Neuron (in vitro differentiated cells): Measurements from ENCODE around the gene SH3BP5L.
A peak's percentile ranks its signal among the peaks of the same experiment; 100 is the strongest.

Experiments
- H2AFZ ChIP-seq: one replicate; pipeline ENCODE4 v1.6.1; 2013; ENCODE audit warnings: low read depth, mild to moderate bottlenecking, inconsistent platforms, low read length, moderate library complexity
- H3K27me3 ChIP-seq: one replicate; pipeline ENCODE4 v1.6.1; 2013; ENCODE audit warnings: low read length; ENCODE audit not compliant: insufficient read depth
- H3K36me3 ChIP-seq: one replicate; pipeline ENCODE4 v1.6.1; 2013; ENCODE audit warnings: low read length; ENCODE audit not compliant: insufficient read depth
- H3K4me1 ChIP-seq: one replicate; pipeline ENCODE4 v1.6.1; 2013; ENCODE audit warnings: low read length; ENCODE audit not compliant: insufficient read depth
- H3K4me3 ChIP-seq: 2 replicates; pipeline ENCODE4 v1.5.1; 2013; ENCODE audit warnings: mild to moderate bottlenecking, low read length, moderate library complexity
- H3K9me3 ChIP-seq: one replicate; pipeline ENCODE4 v1.6.1; 2013; ENCODE audit warnings: low read length

SH3BP5L gene

DNA sequence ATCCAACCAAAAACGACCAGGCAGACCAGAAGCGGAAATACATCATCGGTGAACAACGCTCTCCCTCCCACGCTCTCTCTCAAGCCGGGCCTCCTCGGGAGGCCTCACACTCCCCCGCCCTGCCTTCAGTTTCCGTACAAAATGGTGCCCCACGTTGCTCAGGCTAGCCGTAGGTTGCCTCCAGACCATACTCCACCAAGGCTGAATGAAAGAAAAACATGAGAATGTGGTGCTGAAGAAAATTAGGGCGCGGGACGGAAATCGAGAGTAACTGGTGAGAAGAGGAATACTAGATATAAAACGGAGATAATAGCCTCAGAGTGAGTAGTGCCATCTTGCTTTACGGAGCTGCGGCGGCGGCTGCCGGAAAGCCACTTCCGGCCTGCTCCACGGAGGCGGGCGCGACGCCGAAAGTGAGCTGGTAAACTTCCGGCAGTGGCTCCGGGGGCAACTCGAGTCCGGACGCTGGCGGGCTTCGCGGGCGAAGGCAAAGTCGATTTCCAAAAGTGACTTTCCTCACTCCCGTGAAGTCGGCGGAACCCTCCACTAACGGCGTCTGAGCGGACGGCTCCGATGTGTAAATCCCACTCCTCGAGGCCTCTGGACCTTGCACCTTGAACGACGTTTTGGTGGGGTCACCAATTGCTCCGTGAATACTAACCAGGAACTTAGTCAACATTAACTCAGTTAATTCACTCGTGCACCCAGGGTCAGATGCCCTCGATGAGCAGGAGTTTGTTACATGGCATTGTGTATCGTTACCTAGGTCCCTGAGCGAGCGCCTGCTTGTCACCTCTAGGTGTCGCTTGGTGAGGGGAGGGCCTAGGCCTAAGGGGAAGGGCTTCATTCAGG is at the start of gene SH3BP5L:
SH3BP5L (minus strand) TSS at position 7 of the 852 bp plus-strand sequence. CDS start 980 bp downstream, outside the sequence.
- H3K36me3 ChIP-seq, result peaks cover 25% of the 10 kb centered on the region
- H2AFZ ChIP-seq, result peak within 1 kb of the TSS; percentile 89
- H3K27me3 ChIP-seq, result no peaks in the 10 kb centered on the region
- H3K9me3 ChIP-seq, result no peaks in the 10 kb centered on the region
- H3K4me1 ChIP-seq, result peaks cover 30% of the 10 kb centered on the region
- H3K4me3 ChIP-seq, result peak within 1 kb of the TSS; percentile 95

DNA sequence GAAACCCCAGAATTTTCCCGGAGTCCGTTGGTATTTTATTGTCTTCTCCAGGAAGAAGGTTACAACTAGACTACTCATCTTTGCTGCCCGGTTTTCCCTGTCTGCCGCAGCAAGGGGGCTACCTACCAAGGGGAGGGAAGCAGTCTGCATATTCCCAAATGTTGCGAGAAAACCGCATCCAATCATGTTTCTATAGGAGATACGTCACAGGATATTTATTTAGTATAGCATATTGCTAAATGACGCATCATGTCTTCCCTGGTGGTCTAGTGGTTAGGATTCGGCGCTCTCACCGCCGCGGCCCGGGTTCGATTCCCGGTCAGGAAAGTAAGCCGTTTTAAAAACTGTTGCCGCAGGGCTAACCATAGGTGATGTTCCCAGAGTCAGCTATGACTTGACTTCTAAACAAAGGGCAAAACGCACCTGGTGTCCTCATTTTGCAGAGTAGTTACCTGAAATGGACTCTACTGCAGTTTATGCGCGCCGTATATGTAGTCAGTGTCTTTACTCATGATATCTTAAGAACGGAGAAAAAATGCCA is 48.3 kb upstream of the SH3BP5L start:
- Histone ChIP-seq H3K4me1 (no peaks in the 10 kb centered on the region), H2AFZ (no peak overlapping the region), H3K9me3 (no peaks in the 10 kb centered on the region), H3K4me3 (peak overlapping the region; percentile 65), H3K36me3 (no peaks in the 10 kb centered on the region), H3K27me3 (no peaks in the 10 kb centered on the region)

DNA sequence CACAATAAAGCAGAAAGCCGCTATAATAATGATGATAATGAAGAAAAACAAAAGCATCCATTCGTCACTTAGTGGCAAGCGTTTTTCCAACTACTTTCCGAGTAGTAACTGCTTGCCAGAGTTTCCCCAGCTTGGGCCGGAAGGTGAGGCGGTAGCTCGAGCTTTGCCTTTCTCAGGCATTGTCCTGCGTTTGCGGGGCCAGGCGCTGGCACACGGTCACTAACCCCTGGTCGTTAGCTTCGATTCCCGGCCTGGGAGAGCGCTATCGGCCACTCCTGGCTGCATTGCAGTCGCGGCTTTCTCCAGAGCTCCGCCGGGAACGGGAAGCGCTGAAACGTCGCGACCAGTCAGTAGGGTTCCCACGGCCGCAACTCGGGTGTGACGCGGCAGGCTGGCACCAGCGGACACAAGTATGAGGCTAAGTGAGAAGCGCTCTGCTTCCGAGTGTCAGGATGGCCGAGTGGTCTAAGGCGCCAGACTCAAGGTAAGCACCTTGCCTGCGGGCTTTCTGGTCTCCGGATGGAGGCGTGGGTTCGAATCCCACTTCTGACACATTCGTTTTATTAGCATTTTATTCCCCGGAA is 47.8 kb upstream of the SH3BP5L start:
- Histone ChIP-seq H3K4me3 (peak overlapping the region; percentile 65), H3K36me3 (no peaks in the 10 kb centered on the region), H3K27me3 (no peaks in the 10 kb centered on the region), H2AFZ (peak overlapping the region; percentile 39), H3K4me1 (no peaks in the 10 kb centered on the region), H3K9me3 (no peaks in the 10 kb centered on the region)

DNA sequence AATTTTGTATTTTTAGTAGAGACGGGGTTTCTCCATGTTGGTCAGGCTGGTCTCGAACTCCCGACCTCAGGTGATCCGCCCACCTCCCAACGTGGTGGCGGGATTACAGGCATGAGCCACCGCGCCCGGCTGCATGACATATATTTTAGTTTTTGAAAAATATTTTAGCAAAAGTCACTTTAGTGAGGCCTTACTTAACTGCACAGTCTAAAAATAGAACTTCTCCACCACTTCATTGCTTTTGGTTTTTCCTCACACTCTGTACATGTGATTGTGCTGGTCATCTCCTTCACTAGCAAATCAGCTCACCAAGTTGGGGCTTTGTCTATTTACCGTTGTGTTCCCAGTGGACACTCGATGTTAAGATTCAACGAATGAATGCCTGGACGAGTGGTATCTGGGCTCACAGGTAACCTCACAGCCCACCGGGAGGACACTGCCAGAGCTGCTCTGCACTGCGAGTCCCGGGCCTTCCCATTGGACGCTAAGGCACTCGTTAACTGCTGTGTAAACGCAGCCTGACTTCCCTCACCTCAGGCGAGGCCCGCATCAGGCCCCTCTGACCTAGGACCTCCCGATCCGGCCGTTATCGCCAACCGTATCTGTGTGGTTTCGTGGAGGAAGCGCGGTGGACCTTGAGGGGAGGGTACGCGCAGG is 47.2 kb upstream of the SH3BP5L start:
- no peaks in the 10 kb centered on the region for H3K9me3 ChIP-seq
- peak overlapping the region; percentile 39 for H2AFZ ChIP-seq
- H3K4me1 ChIP-seq, result no peaks in the 10 kb centered on the region
- H3K27me3 ChIP-seq, result no peaks in the 10 kb centered on the region
- no peaks in the 10 kb centered on the region for H3K36me3 ChIP-seq
- peak overlapping the region; percentile 65 for H3K4me3 ChIP-seq

DNA sequence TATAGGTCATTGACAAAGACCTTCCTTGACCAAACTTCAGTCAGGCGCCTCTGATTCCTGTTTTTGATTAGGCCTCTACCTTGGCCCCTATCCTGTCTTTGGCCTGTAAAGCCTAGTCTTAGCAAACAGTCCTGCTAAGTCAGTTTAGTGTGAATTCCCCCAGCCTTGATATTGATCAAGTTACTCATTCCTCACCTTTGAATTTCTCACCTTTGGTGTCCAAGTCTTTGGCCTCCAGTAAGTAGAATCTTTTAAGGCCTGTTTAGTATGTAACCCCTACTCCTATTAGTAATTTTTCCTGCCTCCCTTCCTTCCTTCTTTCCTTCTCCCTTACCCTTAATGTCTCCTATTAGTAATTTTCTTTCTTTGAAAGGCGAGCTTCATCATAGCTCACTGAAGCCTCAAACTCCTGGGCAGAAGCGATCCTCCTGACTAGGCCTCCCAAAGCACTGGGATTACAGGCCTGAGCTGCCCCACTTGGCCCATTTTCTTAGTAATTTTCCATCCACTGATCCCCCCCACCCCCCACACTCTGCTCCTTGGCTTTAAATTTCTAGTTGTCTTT is 46.2 kb upstream of the SH3BP5L start:
- H3K36me3 ChIP-seq, result no peaks in the 10 kb centered on the region
- no peaks in the 10 kb centered on the region for H3K4me1 ChIP-seq
- H3K9me3 ChIP-seq, result no peaks in the 10 kb centered on the region
- H2AFZ ChIP-seq, result peak overlapping the region; percentile 39
- no peaks in the 10 kb centered on the region for H3K27me3 ChIP-seq
- H3K4me3 ChIP-seq, result peak overlapping the region; percentile 65

DNA sequence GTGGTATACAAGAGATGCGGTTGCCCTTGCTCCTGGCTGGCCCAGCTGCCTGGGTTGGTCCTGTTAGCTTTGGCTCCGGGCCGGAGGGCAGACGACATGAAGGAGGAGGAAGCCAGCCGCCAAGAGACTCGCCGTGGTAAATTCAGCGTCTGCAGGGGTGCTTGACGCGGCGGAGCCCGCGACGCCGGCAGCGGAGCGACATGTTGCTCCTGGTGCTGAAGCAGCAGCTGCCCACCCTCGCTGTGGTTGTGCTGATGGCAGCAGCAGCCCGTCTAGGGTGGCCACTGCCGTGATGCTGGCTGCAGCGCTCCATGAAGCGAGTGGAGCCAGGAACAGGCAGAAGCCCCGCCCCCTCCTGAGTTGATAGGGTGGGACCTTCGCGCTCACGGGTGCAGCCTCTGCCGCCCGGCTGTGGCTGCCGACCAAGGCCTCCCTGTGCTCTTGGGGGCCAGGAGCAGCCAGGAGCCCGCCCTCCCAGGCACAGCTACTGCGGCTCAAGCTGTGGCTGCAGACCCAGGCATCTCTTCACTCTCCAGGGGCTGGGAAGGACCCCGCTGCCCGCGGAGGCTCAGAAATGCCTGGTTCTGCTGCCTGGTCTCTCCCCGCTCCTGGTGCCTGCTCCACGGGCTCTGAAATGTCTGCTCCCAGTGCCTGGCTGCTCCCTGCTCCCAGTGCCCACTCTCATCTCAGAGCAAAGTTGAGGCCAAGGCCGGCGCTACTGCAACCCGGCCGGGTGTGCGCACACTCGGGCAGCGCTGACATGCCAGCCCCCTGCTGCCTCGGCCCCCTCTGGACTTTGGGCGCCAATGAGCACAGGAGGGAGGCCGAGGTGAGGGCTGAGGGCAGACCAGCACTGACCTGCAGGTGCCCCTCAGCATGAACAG is 37.5 kb upstream of the SH3BP5L start:
- peaks cover 21% of the 10 kb centered on the region for H3K27me3 ChIP-seq
- no peaks in the 10 kb centered on the region for H3K9me3 ChIP-seq
- H3K36me3 ChIP-seq, result no peaks in the 10 kb centered on the region

DNA sequence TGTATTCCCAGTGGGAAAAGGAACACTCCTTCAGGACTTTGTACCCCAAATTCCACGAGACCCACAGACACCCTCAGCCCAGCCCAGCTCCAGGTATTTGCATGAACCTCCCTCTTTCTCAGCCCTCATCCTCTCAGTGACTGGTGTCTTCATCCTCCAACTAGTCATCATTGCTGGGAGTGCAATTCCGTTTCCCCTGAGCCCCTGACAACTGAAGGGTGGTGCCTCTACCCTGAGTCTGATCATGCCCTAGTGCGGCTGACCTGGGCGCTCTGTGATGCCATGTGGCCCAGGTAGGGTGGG is 36.9 kb upstream of the SH3BP5L start:
- Histone ChIP-seq H3K36me3 (no peaks in the 10 kb centered on the region), H3K9me3 (no peaks in the 10 kb centered on the region), H2AFZ (peak overlapping the region; percentile 75), H3K4me3 (peak overlapping the region; percentile 46), H3K4me1 (peaks cover 24% of the 10 kb centered on the region), H3K27me3 (peaks cover 21% of the 10 kb centered on the region)

More for the DNA sequence above, 37.5 kb upstream of the SH3BP5L start:
- H3K4me3 ChIP-seq, result peak overlapping the region; percentile 46
- peaks cover 18% of the 10 kb centered on the region for H3K4me1 ChIP-seq
- H2AFZ ChIP-seq, result peak overlapping the region; percentile 75

DNA sequence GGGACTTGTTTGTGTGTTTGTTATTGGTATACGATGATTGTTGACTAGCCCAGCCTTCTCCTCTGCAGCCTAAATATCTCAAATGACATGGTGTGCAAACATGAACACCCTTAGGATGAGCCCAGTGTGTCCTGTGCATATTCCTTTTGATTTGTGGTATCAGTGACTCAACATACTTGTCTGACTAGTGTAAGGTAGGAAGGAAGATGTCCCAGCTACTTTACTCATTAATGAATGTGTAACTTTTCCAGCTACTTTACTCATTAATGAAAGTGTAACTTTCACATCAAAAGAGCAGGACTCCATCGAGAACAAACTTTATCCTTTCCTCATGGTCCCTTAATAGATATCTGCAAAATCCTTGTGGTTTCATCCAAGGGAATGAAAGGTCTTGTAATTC is 35.9 kb upstream of the SH3BP5L start:
- no peak overlapping the region for H2AFZ ChIP-seq
- no peak overlapping the region for H3K4me3 ChIP-seq
- H3K9me3 ChIP-seq, result no peaks in the 10 kb centered on the region
- peaks cover 21% of the 10 kb centered on the region for H3K27me3 ChIP-seq
- H3K4me1 ChIP-seq, result peaks cover 24% of the 10 kb centered on the region
- H3K36me3 ChIP-seq, result no peaks in the 10 kb centered on the region

DNA sequence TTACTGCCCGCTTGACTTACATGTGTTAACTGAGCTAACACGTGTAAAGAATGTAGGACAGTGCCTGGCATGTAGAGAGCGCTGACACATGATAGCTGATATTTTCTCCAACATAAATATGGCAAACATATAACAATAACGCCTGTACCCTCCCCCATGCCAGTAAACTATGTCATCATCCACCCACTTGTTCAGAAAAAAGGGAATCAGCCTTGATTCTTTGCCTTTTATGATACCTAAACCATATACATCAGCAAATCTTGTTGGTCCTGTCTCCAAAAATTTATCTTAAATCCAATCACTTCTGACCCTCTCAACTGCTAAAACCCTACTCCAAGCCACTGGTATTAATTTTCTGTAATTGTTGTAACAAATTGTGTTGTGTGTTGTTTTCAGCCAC is 34.3 kb upstream of the SH3BP5L start:
- Histone ChIP-seq H3K4me3 (no peak overlapping the region), H3K9me3 (no peaks in the 10 kb centered on the region), H3K36me3 (peaks cover 5% of the 10 kb centered on the region), H3K4me1 (peaks cover 24% of the 10 kb centered on the region), H2AFZ (no peak overlapping the region), H3K27me3 (peaks cover 21% of the 10 kb centered on the region)

DNA sequence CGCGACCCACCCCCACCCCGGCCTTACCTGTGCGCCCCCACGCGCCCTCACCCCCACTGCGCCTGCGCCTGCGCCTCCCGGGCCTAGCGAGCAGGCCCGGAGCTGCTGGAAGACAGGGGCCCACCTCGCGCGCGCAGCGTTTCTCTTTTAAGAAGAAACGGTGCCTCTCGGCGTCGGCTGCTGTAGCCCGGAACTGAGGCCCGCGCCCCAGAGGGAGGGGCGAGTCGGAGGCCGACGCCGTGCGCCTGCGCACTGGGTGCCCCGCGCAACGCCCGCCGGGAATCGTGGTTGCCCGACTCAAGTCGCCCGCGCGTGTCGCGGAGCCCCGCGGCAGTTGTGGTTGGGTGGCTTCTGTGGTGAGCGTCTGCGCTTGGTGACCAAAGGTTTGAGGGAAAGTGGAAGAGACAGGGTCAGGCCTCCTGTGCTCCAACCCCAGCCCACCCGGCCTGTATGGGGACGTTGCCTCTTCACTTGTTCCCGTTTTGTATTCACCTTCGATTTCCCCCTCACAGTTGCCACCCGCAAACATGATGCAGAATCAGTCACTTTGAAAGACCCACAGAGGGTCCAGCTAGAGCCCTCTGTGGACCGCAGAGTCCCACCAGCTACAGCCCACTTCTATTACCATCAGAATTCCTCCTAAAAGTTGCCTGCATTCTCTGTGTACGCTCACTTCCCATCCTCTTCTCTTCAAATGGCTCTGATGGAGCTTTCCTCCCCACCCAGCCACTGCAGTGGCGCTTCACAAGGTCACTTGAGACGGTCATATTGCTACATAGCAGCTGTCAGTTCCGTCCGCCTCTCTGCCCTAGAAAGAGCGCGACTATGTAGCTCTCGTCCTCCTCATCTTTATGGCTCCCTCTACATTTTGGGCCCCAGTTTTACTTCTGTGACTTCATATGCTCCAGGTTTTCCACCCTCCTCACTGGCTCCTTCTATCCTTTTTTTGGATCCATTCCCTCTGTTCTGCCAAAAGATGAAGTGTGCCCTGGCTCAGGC is 33.5 kb upstream of the SH3BP5L start, which contains the start of gene ZNF692:
ZNF692 (minus strand) TSS at position 195 of the 999 bp plus-strand sequence. CDS start 776 bp downstream, outside the sequence.
- peak within 1 kb of the TSS; percentile 53 for H2AFZ ChIP-seq
- H3K9me3 ChIP-seq, result no peaks in the 10 kb centered on the region
- peaks cover 12% of the 10 kb centered on the region for H3K36me3 ChIP-seq
- peaks cover 17% of the 10 kb centered on the region for H3K27me3 ChIP-seq
- H3K4me1 ChIP-seq, result peaks cover 24% of the 10 kb centered on the region
- H3K4me3 ChIP-seq, result peak within 1 kb of the TSS; percentile 81

DNA sequence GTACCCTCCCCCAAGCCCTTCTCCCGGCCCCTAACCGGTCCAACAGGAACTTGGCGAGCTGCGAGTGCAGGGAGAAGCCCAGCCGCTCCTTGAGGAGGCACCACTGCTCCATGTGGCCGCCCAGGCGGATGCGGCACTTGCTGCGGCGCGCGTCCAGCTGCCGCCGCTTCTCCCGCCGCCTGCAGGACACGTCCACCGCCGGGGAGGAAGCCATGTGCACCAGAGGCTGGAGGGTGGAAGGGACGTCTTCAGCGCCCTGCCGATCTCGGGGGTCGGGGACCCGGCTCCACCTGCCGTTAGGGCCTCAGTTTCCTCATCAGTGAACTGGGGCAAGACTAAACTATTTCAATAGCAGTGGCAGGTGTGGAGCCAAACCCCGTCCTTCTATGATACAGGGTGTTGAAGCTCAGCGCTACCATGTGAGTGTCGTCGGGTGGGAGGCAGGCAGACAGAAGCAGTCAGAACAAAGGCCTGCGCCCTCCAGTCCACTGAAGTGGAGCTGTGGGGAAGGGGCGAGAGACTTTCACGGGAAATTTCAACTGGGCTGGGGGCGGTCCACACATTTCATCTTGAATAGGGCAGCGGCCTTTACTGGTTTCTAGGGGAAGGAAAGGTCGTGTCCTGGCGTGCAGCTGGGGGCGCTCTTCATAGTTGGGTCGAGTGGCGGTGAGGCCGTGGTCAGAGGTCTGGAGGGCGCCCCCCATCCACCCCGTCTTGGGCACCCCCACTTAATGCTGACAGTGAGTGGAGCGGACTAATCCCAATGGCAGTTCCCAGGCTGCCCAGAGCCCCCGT is 32.6 kb upstream of the SH3BP5L start:
- H3K27me3 ChIP-seq, result peaks cover 11% of the 10 kb centered on the region
- peaks cover 19% of the 10 kb centered on the region for H3K4me1 ChIP-seq
- H3K36me3 ChIP-seq, result peaks cover 21% of the 10 kb centered on the region
- peak overlapping the region; percentile 81 for H3K4me3 ChIP-seq
- no peaks in the 10 kb centered on the region for H3K9me3 ChIP-seq
- H2AFZ ChIP-seq, result peak overlapping the region; percentile 52
